Epithelial cell of proximal tubule (primary cell): ENCODE results near the gene COL4A2. TPM values are rescaled to one million over a fixed set of nuclear protein-coding genes. Genes with fewer than 3 reads are reported as not detected.

Experiments used
- DNase-seq: peaks from one replicate; pipeline ENCODE4 v3.0.0-alpha.2; 2011; ENCODE audit warnings: low read depth
- H3K4me3 ChIP-seq: 2 replicates; pipeline ENCODE4 v1.5.1; 2011; ENCODE audit warnings: low read depth, mild to moderate bottlenecking, low read length
- CTCF ChIP-seq: conservative IDR thresholded peaks from 2 replicates; pipeline ENCODE4 v1.5.1; 2012; ENCODE audit warnings: low read depth, mild to moderate bottlenecking, low read length
- total RNA-seq: library from RNA; depleted of rRNA; stranded (reverse); fragments of >200 nt; gene quantifications from 2 replicates; pipeline ENCODE4 v1.2.3, GENCODE V29; 2015

COL4A2 gene
- total RNA-seq, 1 donor from 2014 or later: 728 TPM

GRCh38 chr13:110322828-110323171, 15.7 kb downstream of the COL4A2 start:
- no peak for TF ChIP-seq CTCF
- H3K4me3 ChIP-seq: no peak overlapping the region
- DNase-seq: no peak

- peak; percentile 39 for TF ChIP-seq CTCF
- DNase-seq: no peak
- no peak overlapping the region for H3K4me3 ChIP-seq
Observed at GRCh38 chr13:110323172-110323891, 16.2 kb downstream of the COL4A2 start.

GRCh38 chr13:110324026-110324749, 17.1 kb downstream of the COL4A2 start:
- TF ChIP-seq CTCF: no peak
- no peak for DNase-seq
- H3K4me3 ChIP-seq: no peak overlapping the region

- no peak for DNase-seq
- no peak overlapping the region for H3K4me3 ChIP-seq
- TF ChIP-seq CTCF: no peak
Observed at GRCh38 chr13:110326263-110326904, 19.3 kb downstream of the COL4A2 start.

GRCh38 chr13:110327051-110327721, 20.1 kb downstream of the COL4A2 start:
- no peak for DNase-seq
- TF ChIP-seq CTCF: no peak
- H3K4me3 ChIP-seq: no peak overlapping the region

- DNase-seq: no peak
- no peak overlapping the region for H3K4me3 ChIP-seq
- TF ChIP-seq CTCF: no peak
Observed at GRCh38 chr13:110328573-110328972, 21.5 kb downstream of the COL4A2 start.
